ENCODE data around the gene ITGAE. TPM values are rescaled to one million over a fixed set of nuclear protein-coding genes. Genes with fewer than 3 reads are reported as not detected.
A peak's percentile ranks its signal among the peaks of the same experiment; 100 is the strongest.
"Not testable (repeated sequence)": the region's sequence is repeated elsewhere in the genome, so short reads cannot be mapped to it uniquely, and the experiment has no call there.

ITGAE gene
- total RNA-seq, 2 donors from 2014 or later, result 9.1 to 12.9 TPM

GRCh38 chr17:3718201-3718600, 82.8 kb downstream of the ITGAE start:
- WGBS, 2 donors, result 88 to 100% methylated on average over 4 of the region's 4 CpGs
- Histone ChIP-seq H3K27ac (no peak overlapping the region), H3K27me3 (no peaks in the 10 kb centered on the region), H3K9me3 (no peaks in the 10 kb centered on the region), H3K36me3 (replicated peaks in 1 of 2; ENCODE audit: insufficient read depth in 1 of 2, low read depth in 2 of 2) (peaks cover 8 to 23% of the 10 kb centered on the region in 2 donors), H3K4me3 (no peak overlapping the region), H3K4me1 (peaks cover 13% of the 10 kb centered on the region)
- ATAC-seq (no peak), DNase-seq (no peak)
- intact Hi-C loops (cut with DNase I), result no loop called here
- TF ChIP-seq POLR2A (IDR thresholded peaks at IDR 0.05), result no peak
- no peak for TF ChIP-seq CTCF (IDR thresholded peaks at IDR 0.05)

- 83 to 87% methylated on average over 8 of the region's 8 CpGs for WGBS, 2 donors
- no peak overlapping the region for H3K4me3 ChIP-seq
- no peak for ATAC-seq
- H3K9me3 ChIP-seq, result no peaks in the 10 kb centered on the region
- H3K27me3 ChIP-seq, result no peaks in the 10 kb centered on the region
- peaks cover 8 to 23% of the 10 kb centered on the region in 2 donors for H3K36me3 ChIP-seq (replicated peaks in 1 of 2; ENCODE audit: insufficient read depth in 1 of 2, low read depth in 2 of 2)
- TF ChIP-seq POLR2A (IDR thresholded peaks at IDR 0.05) (no peak), CTCF (IDR thresholded peaks at IDR 0.05) (no peak)
- no peak for DNase-seq
- intact Hi-C loops (cut with DNase I), result no loop called here
- no peak overlapping the region for H3K27ac ChIP-seq
- H3K4me1 ChIP-seq, result no peaks in the 10 kb centered on the region
These were observed 85.7 kb downstream of the ITGAE start for GRCh38 chr17:3715296-3715695.

- Histone ChIP-seq H3K4me1 (no peaks in the 10 kb centered on the region), H3K27ac (no peak overlapping the region), H3K36me3 (replicated peaks in 1 of 2; ENCODE audit: insufficient read depth in 1 of 2, low read depth in 2 of 2) (peaks cover 8 to 20% of the 10 kb centered on the region in 2 donors), H3K4me3 (no peak overlapping the region), H3K9me3 (no peaks in the 10 kb centered on the region), H3K27me3 (no peaks in the 10 kb centered on the region)
- intact Hi-C loops (cut with DNase I), result no loop called here
- DNase-seq, result no peak
- 76 to 79% methylated on average over 13 of the region's 13 CpGs for WGBS, 2 donors
- no peak for ATAC-seq
- TF ChIP-seq CTCF (IDR thresholded peaks at IDR 0.05), result no peak
- TF ChIP-seq POLR2A (IDR thresholded peaks at IDR 0.05), result no peak
These were observed 88.1 kb downstream of the ITGAE start for GRCh38 chr17:3712811-3713463.

- intact Hi-C loops (cut with DNase I), result no loop called here
- Histone ChIP-seq H3K27me3 (no peaks in the 10 kb centered on the region), H3K4me3 (no peak overlapping the region), H3K27ac (no peak overlapping the region), H3K36me3 (replicated peaks in 1 of 2; ENCODE audit: insufficient read depth in 1 of 2, low read depth in 2 of 2) (peaks cover 8 to 10% of the 10 kb centered on the region in 2 donors), H3K9me3 (no peaks in the 10 kb centered on the region), H3K4me1 (no peaks in the 10 kb centered on the region)
- 53 to 70% methylated on average over 5 of the region's 5 CpGs for WGBS, 2 donors
- DNase-seq (peak in 1 of 4 donors; percentile 40), ATAC-seq (no peak)
- no peak for TF ChIP-seq CTCF (IDR thresholded peaks at IDR 0.05)
- TF ChIP-seq POLR2A (IDR thresholded peaks at IDR 0.05), result no peak
These were observed 90.0 kb downstream of the ITGAE start for GRCh38 chr17:3710951-3711383.

- DNase-seq (no peak), ATAC-seq (no peak)
- 39 to 60% methylated on average over 3 of the region's 3 CpGs for WGBS, 2 donors
- Histone ChIP-seq H3K9me3 (no peaks in the 10 kb centered on the region), H3K4me3 (no peak overlapping the region), H3K36me3 (replicated peaks in 1 of 2; ENCODE audit: insufficient read depth in 1 of 2, low read depth in 2 of 2) (no peaks in the 10 kb centered on the region), H3K4me1 (no peaks in the 10 kb centered on the region), H3K27me3 (no peaks in the 10 kb centered on the region), H3K27ac (no peak overlapping the region)
- TF ChIP-seq CTCF (IDR thresholded peaks at IDR 0.05), result no peak
- intact Hi-C loops (cut with DNase I), result no loop called here
These were observed 92.6 kb downstream of the ITGAE start for GRCh38 chr17:3708366-3708765.

GRCh38 chr17:3705718-3705984, 95.3 kb downstream of the ITGAE start:
- intact Hi-C loops (cut with DNase I); H3K4me3 ChIP-seq; H3K27me3 ChIP-seq; ATAC-seq; H3K9me3 ChIP-seq; H3K4me1 ChIP-seq; DNase-seq; H3K36me3 ChIP-seq (replicated peaks in 1 of 2; ENCODE audit: insufficient read depth in 1 of 2, low read depth in 2 of 2); H3K27ac ChIP-seq: not testable (repeated sequence)
- WGBS, 2 donors, result 90 to 93% methylated on average over 1 of the region's 1 CpG
